Neuronal stem cell (in vitro differentiated cells): ENCODE data around the gene ANK2.

ENCODE experiments used
- DNase-seq: peaks from one replicate; pipeline ENCODE4 v3.0.0-alpha.2; 2013; ENCODE audit warnings: low spot score
- H2AFZ ChIP-seq: one replicate; pipeline ENCODE4 v1.6.1; 2013; ENCODE audit warnings: mild to moderate bottlenecking, low read length, inconsistent platforms
- H2AK5ac ChIP-seq: 2 replicates; pipeline ENCODE4 v1.6.1; 2013; ENCODE audit warnings: low read depth, mild to moderate bottlenecking, inconsistent platforms, low read length, moderate library complexity, mixed read lengths
- H2BK120ac ChIP-seq: 2 replicates; pipeline ENCODE4 v1.6.1; 2013; ENCODE audit warnings: low read depth, mild to moderate bottlenecking, inconsistent platforms, low read length, moderate library complexity, mixed read lengths
- H2BK12ac ChIP-seq: one replicate; pipeline ENCODE4 v1.6.1; 2013; ENCODE audit warnings: low read length, inconsistent platforms
- H2BK15ac ChIP-seq: 2 replicates; pipeline ENCODE4 v1.6.1; 2013; ENCODE audit warnings: mild to moderate bottlenecking, low read length, inconsistent platforms, mixed read lengths
- H2BK5ac ChIP-seq: one replicate; pipeline ENCODE4 v1.6.1; 2013; ENCODE audit warnings: inconsistent platforms, mild to moderate bottlenecking, low read length, moderate library complexity
- H3K14ac ChIP-seq: one replicate; pipeline ENCODE4 v1.6.1; 2013; ENCODE audit warnings: low read length, inconsistent platforms
- H3K18ac ChIP-seq: 2 replicates; pipeline ENCODE4 v1.6.1; 2013; ENCODE audit warnings: low read length, inconsistent platforms
- H3K23ac ChIP-seq: 2 replicates; pipeline ENCODE4 v1.6.1; 2013; ENCODE audit warnings: low read depth, mild to moderate bottlenecking, mixed read lengths, low read length, inconsistent platforms; ENCODE audit not compliant: poor library complexity
- H3K27ac ChIP-seq: replicated peaks from 3 replicates; pipeline ENCODE4 v1.5.1; 2013; ENCODE audit warnings: low read length, inconsistent platforms
- H3K27me3 ChIP-seq, 3 experiments: 2 replicates each; pipeline ENCODE4 v1.6.1; 2013; ENCODE audit warnings: low read length in 3 of 3, mild to moderate bottlenecking in 2 of 3, inconsistent platforms in 1 of 3, low read depth in 1 of 3, mixed read lengths in 1 of 3, moderate library complexity in 1 of 3; ENCODE audit not compliant: control insufficient read depth in 3 of 3, insufficient read depth in 3 of 3
- H3K36me3 ChIP-seq, 2 donors: replicated peaks in 1 of 2; 2 replicates each; pipeline ENCODE4 v1.6.1; 2013; ENCODE audit warnings: low read length in 2 of 2; ENCODE audit not compliant: control insufficient read depth in 2 of 2, insufficient read depth in 2 of 2
- H3K4ac ChIP-seq: 2 replicates; pipeline ENCODE4 v1.6.1; 2013; ENCODE audit warnings: inconsistent platforms, mild to moderate bottlenecking, low read length, moderate library complexity
- H3K4me1 ChIP-seq, 2 donors: 1 replicate in 1 of 2; 2 replicates in 1 of 2; pipeline ENCODE4 v1.6.1; 2013; ENCODE audit warnings: low read length in 2 of 2, low read depth in 1 of 2; ENCODE audit not compliant: control insufficient read depth in 2 of 2, insufficient read depth in 1 of 2
- H3K4me2 ChIP-seq: one replicate; pipeline ENCODE4 v1.6.1; 2013; ENCODE audit warnings: mild to moderate bottlenecking, low read length, inconsistent platforms; ENCODE audit not compliant: insufficient read depth, poor library complexity, severe bottlenecking
- H3K4me3 ChIP-seq, 2 donors: 2 replicates each; pipeline ENCODE4 v1.5.1; 2013; ENCODE audit warnings: low read length in 2 of 2, mild to moderate bottlenecking in 2 of 2, inconsistent platforms in 1 of 2, moderate library complexity in 1 of 2
- H3K79me1 ChIP-seq: one replicate; pipeline ENCODE4 v1.6.1; 2013; ENCODE audit warnings: low read depth, mild to moderate bottlenecking, inconsistent platforms, low read length, moderate library complexity
- H3K9ac ChIP-seq: one replicate; pipeline ENCODE4 v1.6.1; 2013; ENCODE audit warnings: mild to moderate bottlenecking, low read depth, low read length, inconsistent platforms; ENCODE audit not compliant: poor library complexity
- H3K9me3 ChIP-seq, 2 donors: replicated peaks in 1 of 2; 2 replicates each; pipeline versions ENCODE3 to v1.6.1; 2013; ENCODE audit warnings: low read length in 2 of 2, mild to moderate bottlenecking in 2 of 2, inconsistent platforms in 1 of 2, low read depth in 1 of 2, mixed read lengths in 1 of 2, moderate library complexity in 1 of 2; ENCODE audit not compliant: control insufficient read depth in 2 of 2, insufficient read depth in 1 of 2
- H4K8ac ChIP-seq: one replicate; pipeline ENCODE4 v1.6.1; 2013; ENCODE audit warnings: low read depth, mild to moderate bottlenecking, inconsistent platforms, low read length, moderate library complexity
- H4K91ac ChIP-seq: one replicate; pipeline ENCODE4 v1.6.1; 2013; ENCODE audit warnings: low read length, low read depth, mild to moderate bottlenecking, inconsistent platforms; ENCODE audit not compliant: poor library complexity
- WGBS, 2 donors: extraction: QIAGEN DNeasy Blood & Tissue Kit; methylation state at CpG; one replicate each; pipeline ENCODE4 v1.1.7; 2013; ENCODE audit warnings: missing lambda C conversion rate in 2 of 2, mixed read lengths in 1 of 2; ENCODE audit not compliant: insufficient read length in 2 of 2, insufficient replicate concordance in 1 of 2; ENCODE audit errors: extremely low coverage in 2 of 2; 5-methylcytosine and 5-hydroxymethylcytosine counted together

The ANK2 gene

DNA sequence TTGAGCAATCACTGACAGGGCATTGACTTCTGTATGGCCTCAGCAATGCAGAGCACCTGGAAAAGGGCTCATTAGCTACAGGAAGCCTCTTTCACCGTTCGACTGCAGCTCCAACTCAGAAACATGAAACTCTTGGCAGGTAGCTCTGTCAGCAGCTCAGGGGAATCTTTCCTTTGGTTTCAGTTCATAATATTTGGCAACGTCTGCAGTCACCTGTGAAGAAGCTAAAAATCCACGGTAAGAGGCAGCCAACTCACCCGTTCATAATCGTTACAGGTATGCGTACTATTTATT, 357.2 kb downstream of the ANK2 start:
- no peaks in the 10 kb centered on the region for H3K36me3 ChIP-seq
- no peak overlapping the region for H4K91ac ChIP-seq
- H3K4me2 ChIP-seq, result no peak overlapping the region
- no peak overlapping the region for H2BK12ac ChIP-seq
- no peaks in the 10 kb centered on the region for H3K9me3 ChIP-seq
- WGBS, 2 donors, result no CpG with 5 or more reads among the region's 7 CpGs
- no peak overlapping the region for H2BK5ac ChIP-seq
- peaks cover 0 to 4% of the 10 kb centered on the region in 2 donors for H3K4me1 ChIP-seq
- no peak overlapping the region for H2BK120ac ChIP-seq
- DNase-seq, result no peak
- H3K14ac ChIP-seq, result no peak overlapping the region
- H3K4me3 ChIP-seq, result no peak overlapping the region
- no peak overlapping the region for H2BK15ac ChIP-seq
- H3K23ac ChIP-seq, result no peak overlapping the region
- no peak overlapping the region for H3K27ac ChIP-seq
- H3K18ac ChIP-seq, result no peak overlapping the region
- no peaks in the 10 kb centered on the region for H3K27me3 ChIP-seq
- H2AK5ac ChIP-seq, result no peak overlapping the region
- H3K79me1 ChIP-seq, result no peaks in the 10 kb centered on the region
- no peak overlapping the region for H3K9ac ChIP-seq
- H4K8ac ChIP-seq, result no peak overlapping the region
- H3K4ac ChIP-seq, result no peak overlapping the region
- H2AFZ ChIP-seq, result no peak overlapping the region

DNA sequence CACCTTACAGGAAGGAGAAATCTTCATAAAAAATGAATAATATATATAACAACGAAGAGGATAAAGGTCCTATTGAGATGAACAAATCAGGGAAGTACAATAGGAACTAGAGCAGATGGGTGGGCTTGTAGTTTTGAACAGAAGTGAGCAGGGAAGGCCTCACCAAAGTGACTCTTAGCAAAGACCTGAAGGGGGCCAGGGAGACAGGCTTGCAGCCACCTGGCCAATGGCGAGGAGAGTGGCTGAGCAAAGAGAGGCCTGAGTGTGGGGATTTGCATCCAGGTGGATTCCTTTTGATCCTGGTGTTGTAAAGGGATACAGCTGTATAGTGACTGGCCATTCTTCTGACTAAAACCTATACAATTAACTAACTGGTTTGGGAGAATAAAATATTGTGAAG, 358.0 kb downstream of the ANK2 start:
- Histone ChIP-seq H3K27me3 (no peaks in the 10 kb centered on the region), H3K27ac (no peak overlapping the region), H3K4ac (no peak overlapping the region), H2BK15ac (no peak overlapping the region), H4K8ac (no peak overlapping the region), H2AK5ac (no peak overlapping the region), H3K4me2 (no peak overlapping the region), H3K14ac (no peak overlapping the region), H3K23ac (no peak overlapping the region), H2BK120ac (no peak overlapping the region), H3K79me1 (no peaks in the 10 kb centered on the region), H2BK12ac (no peak overlapping the region), H3K4me3 (no peak overlapping the region), H2AFZ (no peak overlapping the region), H3K4me1 (peaks cover 0 to 4% of the 10 kb centered on the region in 2 donors), H3K9me3 (no peaks in the 10 kb centered on the region), H3K9ac (no peak overlapping the region), H3K36me3 (no peaks in the 10 kb centered on the region), H3K18ac (no peak overlapping the region), H4K91ac (no peak overlapping the region), H2BK5ac (no peak overlapping the region)
- no peak for DNase-seq
- no CpG with 5 or more reads among the region's 2 CpGs for WGBS, 2 donors

DNA sequence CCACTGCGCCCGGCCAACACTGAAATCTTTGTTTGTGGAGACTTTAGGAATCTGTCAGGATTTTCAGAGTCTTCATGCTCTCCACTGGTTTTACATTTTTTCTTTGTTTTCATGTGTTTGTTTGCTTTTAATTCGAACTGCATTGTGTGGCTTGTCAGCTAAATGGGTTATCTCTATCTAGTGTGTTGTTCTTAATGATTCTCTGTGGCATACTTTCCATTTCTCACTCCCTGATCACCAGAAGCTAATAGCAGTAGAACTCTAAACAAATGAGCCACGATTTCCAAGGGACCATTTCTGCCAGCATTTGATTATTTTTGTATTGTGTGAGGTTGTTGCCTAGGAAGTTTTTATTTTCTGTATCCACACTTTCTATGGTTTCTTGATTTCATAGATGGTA, 359.7 kb downstream of the ANK2 start:
- Histone ChIP-seq H4K8ac (no peak overlapping the region), H2BK120ac (no peak overlapping the region), H2AK5ac (no peak overlapping the region), H2BK12ac (no peak overlapping the region), H2AFZ (no peak overlapping the region), H3K23ac (no peak overlapping the region), H3K4me1 (peaks cover 0 to 4% of the 10 kb centered on the region in 2 donors), H3K36me3 (no peaks in the 10 kb centered on the region), H3K18ac (no peak overlapping the region), H3K4me3 (no peak overlapping the region), H3K79me1 (no peaks in the 10 kb centered on the region), H2BK15ac (no peak overlapping the region), H3K4ac (no peak overlapping the region), H3K9me3 (no peaks in the 10 kb centered on the region), H3K4me2 (no peak overlapping the region), H3K27ac (no peak overlapping the region), H3K14ac (no peak overlapping the region), H3K9ac (no peak overlapping the region), H4K91ac (no peak overlapping the region), H3K27me3 (no peaks in the 10 kb centered on the region), H2BK5ac (no peak overlapping the region)
- DNase-seq, result no peak
- WGBS, 2 donors, result no CpG with 5 or more reads among the region's 4 CpGs

DNA sequence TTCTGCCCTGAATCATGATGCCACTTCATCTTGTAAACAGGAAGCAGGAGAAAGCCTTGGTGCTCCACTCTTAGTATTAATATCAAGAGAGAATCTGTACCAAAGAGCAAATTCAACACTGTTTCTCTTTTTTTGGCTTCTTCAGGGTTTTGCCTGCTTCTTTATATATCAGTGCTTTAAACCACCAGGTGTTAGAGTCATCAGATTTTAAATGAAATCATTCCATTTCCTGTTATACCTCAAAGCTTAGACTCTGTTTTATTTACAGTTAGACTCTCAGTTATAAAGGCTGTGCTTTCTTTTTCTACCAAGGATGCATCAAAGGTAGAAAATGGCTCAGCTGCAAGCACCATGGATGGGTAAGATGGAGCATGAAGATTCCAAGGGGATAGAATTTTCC, 361.2 kb downstream of the ANK2 start:
- no peak overlapping the region for H3K9ac ChIP-seq
- no peak overlapping the region for H2AK5ac ChIP-seq
- no peak overlapping the region for H2BK120ac ChIP-seq
- no peak overlapping the region for H4K8ac ChIP-seq
- H3K27ac ChIP-seq, result no peak overlapping the region
- H3K14ac ChIP-seq, result no peak overlapping the region
- no peak overlapping the region for H2BK12ac ChIP-seq
- no peaks in the 10 kb centered on the region for H3K79me1 ChIP-seq
- no peaks in the 10 kb centered on the region for H3K36me3 ChIP-seq
- H4K91ac ChIP-seq, result no peak overlapping the region
- no peak overlapping the region for H3K4ac ChIP-seq
- H3K4me1 ChIP-seq, result peaks cover 0 to 4% of the 10 kb centered on the region in 2 donors
- H2BK5ac ChIP-seq, result no peak overlapping the region
- no peak overlapping the region for H3K23ac ChIP-seq
- H2BK15ac ChIP-seq, result no peak overlapping the region
- H2AFZ ChIP-seq, result no peak overlapping the region
- DNase-seq, result no peak
- H3K4me3 ChIP-seq, result no peak overlapping the region
- H3K9me3 ChIP-seq, result no peaks in the 10 kb centered on the region
- H3K4me2 ChIP-seq, result no peak overlapping the region
- no peaks in the 10 kb centered on the region for H3K27me3 ChIP-seq
- no peak overlapping the region for H3K18ac ChIP-seq
